T47D (cell line): Measurements from ENCODE around the gene ATXN3L.
"Not testable (repeated sequence)": the region's sequence is repeated elsewhere in the genome, so short reads cannot be mapped to it uniquely, and the experiment has no call there.

Experiments
- DNase-seq, 2 experiments: peaks; one replicate each; pipeline versions ENCODE4 v3.0.0 to v3.0.0-alpha.2; 2011 to 2012; ENCODE audit warnings: low read depth in 1 of 2, low spot score in 1 of 2
- JUND ChIP-seq: IDR thresholded peaks from 2 replicates; pipeline ENCODE4 v1.6.1; 2012; ENCODE audit warnings: low read depth
- in situ Hi-C: cut with HindIII; loops from 2 replicates; pipeline ENCODE4 v1.10.0; 2016; ENCODE audit warnings: low sequenced_read_pairs, low pct_unique_long_range_greater_than_20kb

ATXN3L gene

GRCh38 chrX:13339607-13340006, 19.8 kb upstream of the ATXN3L start:
- in situ Hi-C loops = no loop called here
- no peak for DNase-seq
- TF ChIP-seq JUND = no peak

- in situ Hi-C loops = no loop called here
- no peak for DNase-seq
- TF ChIP-seq JUND = no peak
Measured at GRCh38 chrX:13338996-13339515, 19.2 kb upstream of the ATXN3L start.

GRCh38 chrX:13334491-13334890, 14.6 kb upstream of the ATXN3L start:
- TF ChIP-seq JUND = no peak
- no peak for DNase-seq
- in situ Hi-C loops = no loop called here

GRCh38 chrX:13330446-13330845, 10.6 kb upstream of the ATXN3L start:
- in situ Hi-C loops = no loop called here
- no peak for TF ChIP-seq JUND

GRCh38 chrX:13327666-13328065, 7.8 kb upstream of the ATXN3L start:
- no peak for TF ChIP-seq JUND
- no peak for DNase-seq
- in situ Hi-C loops = no loop called here

More at GRCh38 chrX:13330446-13330845, 10.6 kb upstream of the ATXN3L start:
- DNase-seq = no peak

- DNase-seq = no peak
- TF ChIP-seq JUND = no peak
- in situ Hi-C loops = no loop called here
Measured at GRCh38 chrX:13323241-13323640, 3.4 kb upstream of the ATXN3L start.

- no peak for TF ChIP-seq JUND
- DNase-seq = no peak
- in situ Hi-C loops = no loop called here
Measured at GRCh38 chrX:13317366-13317765, 2.5 kb downstream of the ATXN3L start.

GRCh38 chrX:13311560-13311959, 8.3 kb downstream of the ATXN3L start:
- no peak for DNase-seq
- TF ChIP-seq JUND = no peak
- in situ Hi-C loops = no loop called here

GRCh38 chrX:13309631-13310030, 10.2 kb downstream of the ATXN3L start:
- DNase-seq = no peak
- in situ Hi-C loops = no loop called here
- no peak for TF ChIP-seq JUND

GRCh38 chrX:13307041-13307440, 12.8 kb downstream of the ATXN3L start:
- TF ChIP-seq JUND = no peak
- in situ Hi-C loops = no loop called here
- DNase-seq = no peak

GRCh38 chrX:13305108-13305507, 14.7 kb downstream of the ATXN3L start:
- in situ Hi-C loops = no loop called here
- TF ChIP-seq JUND = no peak
- DNase-seq = no peak

GRCh38 chrX:13304052-13304451, 15.8 kb downstream of the ATXN3L start:
- in situ Hi-C loops = no loop called here
- no peak for DNase-seq

GRCh38 chrX:13303248-13303647, 16.6 kb downstream of the ATXN3L start:
- in situ Hi-C loops, DNase-seq: not testable (repeated sequence)

More at GRCh38 chrX:13304052-13304451, 15.8 kb downstream of the ATXN3L start:
- no peak for TF ChIP-seq JUND

GRCh38 chrX:13298836-13299235, 21.0 kb downstream of the ATXN3L start:
- TF ChIP-seq JUND = no peak
- in situ Hi-C loops = no loop called here
- DNase-seq = no peak
